Kidney (tissue), 14 donors: Measurements from ENCODE around the gene PHF14. TPM values are rescaled to one million over a fixed set of nuclear protein-coding genes. Genes with fewer than 3 reads are reported as not detected.

Experiments used
- DNase-seq, 5 donors: peaks; one replicate each; pipeline ENCODE4 v3.0.0-alpha.2; 2013 to 2020
- FAIRE-seq: peaks from 2 replicates; lab custom pipeline; 2012; peaks lifted over from hg19 to GRCh38; lab: Jason Lieb, UNC
- H3K27ac ChIP-seq, 2 donors: one replicate each; pipeline ENCODE4 v1.7.0; 2013; ENCODE audit warnings: low read depth in 2 of 2, low read length in 2 of 2, inconsistent platforms in 1 of 2
- H3K27me3 ChIP-seq: one replicate; pipeline ENCODE4 v1.7.1; 2013; ENCODE audit warnings: low read length, inconsistent platforms; ENCODE audit not compliant: control insufficient read depth, insufficient read depth
- H3K36me3 ChIP-seq, 3 donors: one replicate each; pipeline versions ENCODE4 v1.7.0 to v1.7.1; 2013; ENCODE audit warnings: low read length in 3 of 3, control low read depth in 1 of 3, inconsistent platforms in 1 of 3; ENCODE audit not compliant: insufficient read depth in 3 of 3, control insufficient read depth in 2 of 3
- H3K4me1 ChIP-seq, 3 donors: one replicate each; pipeline versions ENCODE4 v1.7.0 to v1.7.1; 2013; ENCODE audit warnings: low read length in 3 of 3, inconsistent platforms in 1 of 3, low read depth in 1 of 3; ENCODE audit not compliant: control insufficient read depth in 2 of 3, insufficient read depth in 2 of 3
- H3K4me3 ChIP-seq, 3 donors: one replicate each; pipeline versions ENCODE4 v1.7.0 to v1.8.1; 2013; ENCODE audit warnings: low read length in 3 of 3, control low read depth in 1 of 3, inconsistent platforms in 1 of 3
- H3K9ac ChIP-seq, 3 donors: one replicate each; pipeline versions ENCODE4 v1.7.0 to v1.7.1; 2013; ENCODE audit warnings: low read length in 3 of 3, control low read depth in 1 of 3, inconsistent platforms in 1 of 3
- H3K9me3 ChIP-seq, 3 donors: one replicate each; pipeline versions ENCODE4 v1.7.0 to v1.7.1; 2013; ENCODE audit warnings: low read length in 3 of 3, control low read depth in 1 of 3, inconsistent platforms in 1 of 3; ENCODE audit not compliant: control insufficient read depth in 2 of 3, insufficient read depth in 1 of 3
- intact Hi-C: fragments of 100-400 bp; cut with DNase I; formaldehyde crosslinking; loops from one replicate; pipeline ENCODE4 v1.11.1; 2022
- polyA plus RNA-seq: library from polyadenylated mRNA; stranded (reverse); fragments of 350-450 nt; fragmentation: Illumina TruSeq; extraction: RNeasy Lipid Tissue Mini Kit (QIAGEN cat#74804); gene quantifications from one replicate; pipeline ENCODE4 v1.2.3, GENCODE V29; 2014; ENCODE audit warnings: low read depth, low replicate concordance; ENCODE audit not compliant: insufficient read depth
- total RNA-seq: library from RNA; stranded (reverse); fragmentation: NEBNext Ultra II Directional; extraction: Animal tissue kit (Norgen Biotek cat#: 25700); gene quantifications from one replicate; pipeline ENCODE4 v1.2.1, GENCODE V29; 2021
- TF ChIP-seq, protein P1 (sequence below): IDR thresholded peaks from 3 replicates; pipeline ENCODE4 v1.5.1; 2012; ENCODE audit warnings: mild to moderate bottlenecking, moderate library complexity, borderline replicate concordance; ENCODE audit not compliant: insufficient read depth; ENCODE audit errors: extremely low read depth
- donor health status: control.
- donor health status: control.
- donor health status: control.
- donor health status: control.
- donor health status: control.
- donor health status: DM: yes; HTN: yes; CAD: no.
- donor health status: Normal renal cell carcinoma (clear cell type).

PHF14 gene
- total and polyA plus RNA-seq, 2 donors from 2014 or later = 17.1 to 31.7 TPM

DNA sequence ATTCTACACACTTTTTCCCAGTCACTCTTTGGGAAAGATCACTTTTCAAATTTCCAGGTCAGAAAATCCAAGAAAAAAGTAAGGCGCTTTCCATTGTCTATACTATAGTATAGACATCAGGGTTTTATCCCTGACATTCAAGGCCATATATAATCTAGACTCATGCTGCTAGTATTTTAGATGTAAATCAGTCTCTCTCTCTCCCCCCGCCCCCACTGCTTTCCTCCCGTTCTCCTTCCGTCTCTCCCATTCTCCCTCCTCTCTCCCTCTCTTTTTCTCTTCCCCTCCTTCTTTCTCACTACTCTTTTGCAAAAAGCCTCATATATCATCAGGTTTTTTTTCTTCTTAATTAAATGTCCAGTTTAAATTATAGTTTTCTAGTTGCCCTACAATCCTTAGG lies 154.8 kb downstream of the PHF14 start:
- TF ChIP-seq, protein P1, sequence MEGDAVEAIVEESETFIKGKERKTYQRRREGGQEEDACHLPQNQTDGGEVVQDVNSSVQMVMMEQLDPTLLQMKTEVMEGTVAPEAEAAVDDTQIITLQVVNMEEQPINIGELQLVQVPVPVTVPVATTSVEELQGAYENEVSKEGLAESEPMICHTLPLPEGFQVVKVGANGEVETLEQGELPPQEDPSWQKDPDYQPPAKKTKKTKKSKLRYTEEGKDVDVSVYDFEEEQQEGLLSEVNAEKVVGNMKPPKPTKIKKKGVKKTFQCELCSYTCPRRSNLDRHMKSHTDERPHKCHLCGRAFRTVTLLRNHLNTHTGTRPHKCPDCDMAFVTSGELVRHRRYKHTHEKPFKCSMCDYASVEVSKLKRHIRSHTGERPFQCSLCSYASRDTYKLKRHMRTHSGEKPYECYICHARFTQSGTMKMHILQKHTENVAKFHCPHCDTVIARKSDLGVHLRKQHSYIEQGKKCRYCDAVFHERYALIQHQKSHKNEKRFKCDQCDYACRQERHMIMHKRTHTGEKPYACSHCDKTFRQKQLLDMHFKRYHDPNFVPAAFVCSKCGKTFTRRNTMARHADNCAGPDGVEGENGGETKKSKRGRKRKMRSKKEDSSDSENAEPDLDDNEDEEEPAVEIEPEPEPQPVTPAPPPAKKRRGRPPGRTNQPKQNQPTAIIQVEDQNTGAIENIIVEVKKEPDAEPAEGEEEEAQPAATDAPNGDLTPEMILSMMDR = no peak
- intact Hi-C loops = no loop called here
- H3K9me3 ChIP-seq = no peaks in the 10 kb centered on the region
- H3K4me3 ChIP-seq = no peak overlapping the region
- no peaks in the 10 kb centered on the region for H3K4me1 ChIP-seq
- H3K9ac ChIP-seq = no peak overlapping the region
- H3K36me3 ChIP-seq = peaks cover 0 to 2% (median 0%) of the 10 kb centered on the region in 3 donors
- DNase-seq (peak in 2 of 5 donors; percentile 19 to 31), FAIRE-seq (no peak)
- H3K27ac ChIP-seq = no peak overlapping the region
- no peaks in the 10 kb centered on the region for H3K27me3 ChIP-seq

DNA sequence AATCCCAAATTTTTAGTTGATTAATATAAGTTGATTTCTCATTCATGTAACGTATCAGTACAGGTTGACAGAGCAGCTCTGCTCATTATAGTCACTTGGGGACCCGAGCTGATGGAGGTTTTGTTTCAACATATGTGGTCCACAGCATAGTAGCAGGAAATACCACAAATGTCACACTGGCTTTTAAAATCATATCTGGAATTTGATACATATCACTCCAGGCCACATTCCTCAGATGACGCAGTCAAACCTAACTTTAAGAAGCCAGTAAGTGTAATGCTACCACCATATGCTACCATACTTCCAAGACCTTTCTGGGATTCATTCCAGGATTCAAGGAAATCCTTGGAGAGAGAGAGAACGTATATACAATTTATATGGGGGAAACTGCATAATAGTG lies 156.3 kb downstream of the PHF14 start:
- H3K27ac ChIP-seq = no peak overlapping the region
- DNase-seq = peak in 1 of 5 donors; percentile 28
- H3K27me3 ChIP-seq = no peaks in the 10 kb centered on the region
- intact Hi-C loops = no loop called here
- H3K36me3 ChIP-seq = peaks cover 0 to 4% (median 0%) of the 10 kb centered on the region in 3 donors
- H3K9me3 ChIP-seq = no peaks in the 10 kb centered on the region
- H3K4me1 ChIP-seq = no peaks in the 10 kb centered on the region
- no peak overlapping the region for H3K9ac ChIP-seq
- no peak overlapping the region for H3K4me3 ChIP-seq
- TF ChIP-seq, protein P1 = no peak
- FAIRE-seq = no peak

DNA sequence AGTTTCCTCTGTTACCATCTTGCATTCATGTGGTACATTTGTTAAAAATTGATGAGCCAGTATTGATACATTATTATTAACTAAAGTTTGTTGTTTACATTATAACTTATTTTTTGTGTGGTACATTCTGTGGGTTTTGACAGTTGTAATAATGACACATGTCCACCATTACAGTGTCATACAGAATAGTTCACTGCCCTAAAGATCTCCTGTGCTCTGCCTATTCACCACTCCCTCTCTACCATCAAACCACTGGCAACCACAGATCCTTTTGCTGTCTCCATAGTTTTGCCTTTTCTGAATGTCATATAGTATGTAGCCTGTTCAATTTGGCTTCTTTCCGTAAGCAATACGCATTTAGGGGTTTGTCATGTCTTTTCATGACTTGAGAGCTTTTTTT lies 156.9 kb downstream of the PHF14 start:
- H3K4me3 ChIP-seq = no peak overlapping the region
- H3K4me1 ChIP-seq = no peaks in the 10 kb centered on the region
- no peak overlapping the region for H3K27ac ChIP-seq
- no peaks in the 10 kb centered on the region for H3K9me3 ChIP-seq
- FAIRE-seq (no peak), DNase-seq (no peak)
- intact Hi-C loops = no loop called here
- no peaks in the 10 kb centered on the region for H3K27me3 ChIP-seq
- H3K9ac ChIP-seq = no peak overlapping the region
- TF ChIP-seq, protein P1 = no peak
- H3K36me3 ChIP-seq = peaks cover 0 to 4% (median 0%) of the 10 kb centered on the region in 3 donors

DNA sequence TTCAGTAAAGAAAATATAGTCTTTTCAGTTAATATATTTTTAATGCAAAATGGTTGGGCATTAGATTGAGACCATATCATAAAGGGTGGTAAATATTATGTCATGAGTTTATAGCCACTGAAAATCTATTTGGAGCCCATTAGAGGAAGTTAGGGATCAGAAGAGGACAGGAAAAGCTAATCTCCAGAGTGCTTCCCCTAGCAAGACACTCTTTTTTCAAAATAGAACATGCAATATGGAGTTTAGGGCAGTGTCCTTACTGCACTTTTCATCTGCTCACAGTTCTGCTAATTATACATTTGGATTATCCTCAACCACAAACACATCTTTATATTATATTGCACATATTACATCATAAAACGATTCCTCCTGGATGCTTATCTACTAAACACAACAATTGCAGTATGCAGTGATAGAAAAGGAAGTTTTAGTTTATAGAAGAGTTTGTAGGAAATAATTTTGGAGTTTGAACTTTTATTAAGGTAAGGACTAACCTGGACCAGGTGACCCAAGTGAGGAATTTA lies 159.8 kb downstream of the PHF14 start:
- Histone ChIP-seq H3K27ac (no peak overlapping the region), H3K27me3 (no peaks in the 10 kb centered on the region), H3K9ac (no peak overlapping the region), H3K36me3 (peaks cover 0 to 4% (median 0%) of the 10 kb centered on the region in 3 donors), H3K4me3 (no peak overlapping the region), H3K9me3 (no peaks in the 10 kb centered on the region), H3K4me1 (no peaks in the 10 kb centered on the region)
- TF ChIP-seq, protein P1 = no peak
- FAIRE-seq = no peak
- intact Hi-C loops = no loop called here
- no peak for DNase-seq
